ENCODE data around the gene CDH18.
A peak's percentile ranks its signal among the peaks of the same experiment; 100 is the strongest.

Gene CDH18
- total RNA-seq, result 0 to 4.3 (median 0) reads per million in 17 experiments

- DNase-seq, result no peak
These were observed at the start of gene CDH18 for GRCh38 chr5:19987612-19988361. Gene CDH18, minus strand, starts transcription at chr5:19988200. Its CDS starts 149,214 bp downstream, at chr5:19838986.

GRCh38 chr5:20034717-20035116 lies 46.7 kb upstream of the CDH18 start:
- no peak for DNase-seq

GRCh38 chr5:20033881-20034280 lies 45.9 kb upstream of the CDH18 start:
- DNase-seq, result no peak

GRCh38 chr5:20032896-20033295 lies 44.9 kb upstream of the CDH18 start:
- DNase-seq, result peak in 2 of 4 experiments; percentile 2 to 22

- no peak for DNase-seq
These were observed 42.1 kb upstream of the CDH18 start for GRCh38 chr5:20030125-20030524.

GRCh38 chr5:20029266-20029665 lies 41.3 kb upstream of the CDH18 start:
- DNase-seq, result no peak

- no peak for DNase-seq
These were observed 40.5 kb upstream of the CDH18 start for GRCh38 chr5:20028506-20028905.

GRCh38 chr5:20023686-20024180 lies 35.7 kb upstream of the CDH18 start:
- DNase-seq, result no peak

- DNase-seq, result no peak
These were observed 32.2 kb upstream of the CDH18 start for GRCh38 chr5:20020247-20020646.

- DNase-seq, result no peak
These were observed 29.0 kb upstream of the CDH18 start for GRCh38 chr5:20017021-20017420.

- no peak for DNase-seq
These were observed 12.4 kb upstream of the CDH18 start for GRCh38 chr5:20000416-20000815.

GRCh38 chr5:19988457-19988856 lies 457 bp upstream of the CDH18 start:
- no peak for DNase-seq

- no peak for DNase-seq
These were observed 1.2 kb downstream of the CDH18 start for GRCh38 chr5:19986806-19987205.

- no peak for DNase-seq
These were observed 1.9 kb downstream of the CDH18 start for GRCh38 chr5:19986031-19986619.

- no peak for DNase-seq
These were observed 9.5 kb downstream of the CDH18 start for GRCh38 chr5:19978476-19978875.

GRCh38 chr5:19977099-19977498 lies 10.9 kb downstream of the CDH18 start:
- DNase-seq, result no peak

- no peak for DNase-seq
These were observed 12.2 kb downstream of the CDH18 start for GRCh38 chr5:19975795-19976194.

GRCh38 chr5:19960451-19960850 lies 27.5 kb downstream of the CDH18 start:
- no peak for DNase-seq

GRCh38 chr5:19959830-19960384 lies 28.1 kb downstream of the CDH18 start:
- no peak for DNase-seq

- no peak for DNase-seq
These were observed 37.1 kb downstream of the CDH18 start for GRCh38 chr5:19950897-19951296.

- no peak for DNase-seq
These were observed 47.8 kb downstream of the CDH18 start for GRCh38 chr5:19940192-19940591.

GRCh38 chr5:19930451-19930850 lies 57.5 kb downstream of the CDH18 start:
- DNase-seq, result no peak

- DNase-seq, result peak in 2 of 4 experiments; percentile 17 to 41
These were observed 59.2 kb downstream of the CDH18 start for GRCh38 chr5:19928562-19929421.
